Stimulated activated naive CD8-positive, alpha-beta T cell treated with anti-CD3 and anti-CD28 coated beads, Interleukin-15, amount 100 ng/mL, for 72 hours (primary cell): ENCODE data around the gene TANK.
A peak's percentile ranks its signal among the peaks of the same experiment; 100 is the strongest.
"Not testable (repeated sequence)": the region's sequence is repeated elsewhere in the genome, so short reads cannot be mapped to it uniquely, and the experiment has no call there.

Experiments
- ATAC-seq: fragments of 150-1000 bp; cut with Tn5 transposase; 2 replicates; pipeline ENCODE4 v1.10.0; 2021; ENCODE audit warnings: mild to moderate bottlenecking, moderate library complexity
- DNase-seq, 2 donors: peaks; one replicate each; pipeline ENCODE4 v3.0.0; 2021 to 2022
- H3K27ac Mint-ChIP-seq, 2 donors: one replicate each; pipeline ENCODE4 v1.8.0; 2022; ENCODE audit warnings: mild to moderate bottlenecking in 2 of 2, mixed read lengths in 2 of 2, moderate library complexity in 2 of 2
- H3K27me3 Mint-ChIP-seq: one replicate; pipeline ENCODE4 v1.8.0; 2022; ENCODE audit warnings: mixed read lengths
- H3K4me1 Mint-ChIP-seq: one replicate; pipeline ENCODE4 v1.8.0; 2022; ENCODE audit warnings: mild to moderate bottlenecking, mixed read lengths
- H3K4me3 Mint-ChIP-seq, 2 donors: one replicate each; pipeline ENCODE4 v1.8.0; 2022; ENCODE audit warnings: mild to moderate bottlenecking in 2 of 2, mixed read lengths in 2 of 2, moderate library complexity in 1 of 2
- H3K9me3 Mint-ChIP-seq, 2 donors: one replicate each; pipeline ENCODE4 v1.8.0; 2022; ENCODE audit warnings: mixed read lengths in 2 of 2

The TANK gene

DNA sequence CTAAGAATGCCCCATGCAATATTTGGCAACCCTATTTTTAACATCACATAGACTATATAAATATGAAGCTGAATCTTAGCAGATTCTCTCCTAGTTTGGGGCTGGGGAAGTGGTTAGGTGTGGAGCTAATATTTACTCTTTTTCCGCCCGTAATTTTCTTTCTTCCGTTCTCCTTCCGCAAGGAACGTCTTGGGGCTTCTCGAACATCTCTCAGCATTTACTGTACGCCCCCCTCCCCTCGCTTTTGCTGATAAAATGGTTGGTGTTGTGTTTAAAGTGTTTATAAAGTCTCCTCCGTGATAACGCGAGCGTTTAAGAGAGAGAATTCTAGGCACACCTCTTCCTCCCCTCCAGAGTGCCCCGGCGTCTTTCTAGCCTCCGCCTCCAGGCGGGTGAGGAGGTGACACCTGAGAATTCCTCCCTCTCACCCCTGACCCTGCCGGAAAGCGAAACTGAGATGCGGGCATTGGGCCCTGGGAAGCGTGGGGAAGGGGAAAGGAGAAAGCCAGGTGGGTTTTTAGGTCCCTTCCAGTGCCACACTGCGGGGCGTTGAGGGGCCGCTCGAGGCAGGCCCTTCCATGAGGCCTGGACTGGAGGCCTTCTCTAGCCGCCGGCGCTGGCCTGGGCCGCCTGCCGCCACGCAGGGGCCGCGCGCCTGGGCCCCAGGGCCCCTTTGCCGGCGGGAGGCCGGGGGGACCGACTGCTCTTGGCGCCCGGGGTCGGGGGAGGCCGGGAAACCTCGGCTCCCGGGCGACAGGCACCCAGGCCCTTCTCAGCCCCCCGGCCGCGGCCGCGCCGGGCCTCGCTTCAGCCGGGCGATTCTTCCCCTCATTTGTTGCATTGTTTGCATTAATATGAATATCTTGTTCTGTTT lies 84.4 kb downstream of the TANK start:
- H3K27ac Mint-ChIP-seq, result peak overlapping the region; percentile 96 to 99
- H3K27me3 Mint-ChIP-seq, result peaks cover 58% of the 10 kb centered on the region
- DNase-seq (peak; percentile 52 to 81), ATAC-seq (peak; percentile 94)
- not testable (repeated sequence) for H3K9me3 Mint-ChIP-seq
- peak overlapping the region; percentile 84 to 98 for H3K4me3 Mint-ChIP-seq
- peaks cover 37% of the 10 kb centered on the region for H3K4me1 Mint-ChIP-seq

DNA sequence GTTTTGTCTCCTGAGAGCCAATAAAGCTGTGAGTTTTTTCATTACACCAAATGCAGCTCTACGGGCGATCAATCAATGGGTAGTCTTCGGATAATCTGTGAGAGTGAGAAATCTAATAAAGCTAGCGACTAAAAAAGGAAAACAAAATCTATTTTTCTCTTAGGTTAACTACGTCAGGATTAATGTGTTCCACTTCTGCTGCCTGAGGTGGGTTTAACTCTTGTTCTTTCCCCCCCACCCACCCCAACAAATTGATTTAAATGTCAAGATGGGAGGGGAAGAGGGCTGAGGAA lies 85.0 kb downstream of the TANK start:
- DNase-seq (no peak), ATAC-seq (no peak)
- peak overlapping the region; percentile 96 to 99 for H3K27ac Mint-ChIP-seq
- H3K4me1 Mint-ChIP-seq, result peaks cover 37% of the 10 kb centered on the region
- no peaks in the 10 kb centered on the region for H3K9me3 Mint-ChIP-seq
- peak overlapping the region; percentile 84 to 96 for H3K4me3 Mint-ChIP-seq
- H3K27me3 Mint-ChIP-seq, result peaks cover 63% of the 10 kb centered on the region

DNA sequence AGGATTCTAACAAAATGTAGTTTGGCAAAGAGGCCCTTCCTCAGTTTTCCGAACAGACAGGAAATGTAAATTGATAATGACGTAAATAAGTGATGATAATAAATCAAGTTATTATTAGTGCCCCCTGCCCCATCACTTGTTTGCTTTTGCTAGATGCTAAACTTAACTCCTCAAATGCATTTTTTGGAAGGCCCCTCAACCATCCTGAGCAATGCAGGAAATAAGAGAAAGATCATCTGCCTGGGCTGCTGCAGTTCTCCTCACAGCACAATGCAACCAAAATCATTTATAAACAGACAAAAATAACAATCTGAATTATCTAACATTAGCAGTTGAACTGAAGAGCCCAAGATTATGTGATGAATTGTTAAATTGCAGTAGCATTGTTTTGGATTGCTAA lies 85.4 kb downstream of the TANK start:
- Mint-ChIP-seq H3K27me3 (peaks cover 68% of the 10 kb centered on the region), H3K9me3 (no peaks in the 10 kb centered on the region), H3K4me3 (peak overlapping the region; percentile 60 to 96), H3K27ac (peak overlapping the region in 1 of 2 donors; percentile 99), H3K4me1 (peaks cover 37% of the 10 kb centered on the region)
- DNase-seq (no peak), ATAC-seq (no peak)

DNA sequence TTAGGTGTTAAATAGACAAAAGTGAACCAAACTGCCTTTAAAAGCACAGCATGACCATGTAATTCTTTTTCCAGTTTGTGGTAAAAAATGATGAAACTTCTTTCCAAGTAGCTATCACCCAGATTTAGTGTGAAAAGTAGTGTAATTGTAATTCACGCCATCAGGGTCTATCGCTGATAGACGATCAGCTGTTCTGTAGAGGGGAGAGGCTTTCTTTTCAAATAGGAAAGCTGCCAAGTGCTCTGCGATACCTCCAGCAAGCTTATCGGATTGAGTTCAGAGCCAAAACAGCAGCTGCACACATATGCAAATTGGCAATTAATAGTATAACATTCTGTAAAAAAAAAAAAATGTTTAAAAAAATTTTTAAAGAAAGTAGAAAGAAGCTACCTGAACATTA lies 86.1 kb downstream of the TANK start:
- H3K9me3 Mint-ChIP-seq, result no peaks in the 10 kb centered on the region
- H3K27ac Mint-ChIP-seq, result peak overlapping the region in 1 of 2 donors; percentile 99
- peaks cover 68% of the 10 kb centered on the region for H3K27me3 Mint-ChIP-seq
- DNase-seq (no peak), ATAC-seq (no peak)
- peaks cover 37% of the 10 kb centered on the region for H3K4me1 Mint-ChIP-seq
- H3K4me3 Mint-ChIP-seq, result peak overlapping the region; percentile 51 to 60

DNA sequence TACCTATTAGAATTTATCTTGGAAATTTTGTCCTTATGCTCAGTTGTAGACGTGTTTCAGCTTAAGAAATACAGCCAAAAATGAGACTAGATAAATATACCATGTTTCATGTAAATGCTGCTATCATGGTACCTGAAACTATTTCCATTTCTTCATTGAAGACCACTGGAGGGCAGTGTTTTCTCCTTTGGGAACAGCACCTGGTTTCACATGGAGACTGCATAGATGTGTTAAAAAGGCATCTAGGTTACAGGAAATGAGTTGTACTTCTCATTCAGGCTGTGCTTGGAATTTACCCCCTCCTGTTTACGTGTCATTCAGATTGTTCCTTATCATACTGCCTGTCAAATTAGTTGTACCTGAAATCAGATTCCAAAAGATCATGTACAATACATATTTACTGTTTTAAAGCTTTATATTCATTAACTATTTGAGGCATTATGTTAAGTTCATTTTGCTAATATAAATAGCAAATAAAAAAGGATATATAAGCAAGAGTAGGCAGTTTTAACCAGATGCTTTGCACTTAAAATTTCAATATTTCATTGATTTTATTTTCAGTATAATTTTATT lies 90.7 kb downstream of the TANK start:
- peaks cover 10% of the 10 kb centered on the region for H3K4me1 Mint-ChIP-seq
- ATAC-seq (peak; percentile 60), DNase-seq (no peak)
- H3K27ac Mint-ChIP-seq, result no peak overlapping the region
- H3K9me3 Mint-ChIP-seq, result no peaks in the 10 kb centered on the region
- H3K4me3 Mint-ChIP-seq, result no peak overlapping the region
- H3K27me3 Mint-ChIP-seq, result peaks cover 29% of the 10 kb centered on the region

DNA sequence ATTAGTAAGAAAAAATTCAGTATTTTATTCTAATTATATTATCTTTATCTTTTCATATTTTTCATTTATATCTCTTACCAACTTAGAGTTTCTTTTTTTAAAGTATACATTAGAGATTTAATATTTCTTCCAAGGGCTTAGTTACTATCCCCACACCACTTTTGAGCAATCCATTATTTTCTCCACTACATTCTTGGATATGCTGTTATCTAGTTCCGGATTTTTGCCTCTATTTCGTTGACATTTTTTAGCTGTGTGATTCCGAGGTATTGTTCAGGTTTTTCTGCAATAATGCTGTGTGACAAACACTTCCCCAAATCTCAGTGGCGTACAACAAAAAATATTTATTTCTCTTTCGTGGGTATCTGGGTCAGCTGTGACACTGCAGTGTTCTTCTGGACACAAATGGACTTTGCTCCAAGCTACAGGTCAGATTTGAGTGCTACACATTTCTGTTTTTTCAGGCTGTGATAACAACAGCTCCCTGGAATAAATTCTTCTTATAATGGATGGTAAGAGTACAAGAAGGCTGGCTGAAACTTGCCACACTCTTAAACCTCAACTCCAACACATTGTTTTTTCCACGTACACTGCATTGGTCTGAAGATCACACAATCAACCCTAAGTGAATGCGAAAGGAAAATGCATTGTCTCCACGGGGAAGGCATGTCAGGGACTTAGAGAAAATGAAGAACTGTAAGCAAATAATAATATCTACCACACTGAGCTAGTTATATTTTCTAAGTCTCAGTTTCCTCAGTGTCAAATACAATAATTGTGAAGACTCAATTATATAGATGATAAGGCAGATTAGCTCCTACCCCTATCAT lies 97.1 kb downstream of the TANK start:
- Mint-ChIP-seq H3K4me3 (no peak overlapping the region), H3K9me3 (no peaks in the 10 kb centered on the region), H3K27ac (no peak overlapping the region), H3K27me3 (peaks cover 8% of the 10 kb centered on the region), H3K4me1 (no peaks in the 10 kb centered on the region)
- DNase-seq (no peak), ATAC-seq (no peak)

DNA sequence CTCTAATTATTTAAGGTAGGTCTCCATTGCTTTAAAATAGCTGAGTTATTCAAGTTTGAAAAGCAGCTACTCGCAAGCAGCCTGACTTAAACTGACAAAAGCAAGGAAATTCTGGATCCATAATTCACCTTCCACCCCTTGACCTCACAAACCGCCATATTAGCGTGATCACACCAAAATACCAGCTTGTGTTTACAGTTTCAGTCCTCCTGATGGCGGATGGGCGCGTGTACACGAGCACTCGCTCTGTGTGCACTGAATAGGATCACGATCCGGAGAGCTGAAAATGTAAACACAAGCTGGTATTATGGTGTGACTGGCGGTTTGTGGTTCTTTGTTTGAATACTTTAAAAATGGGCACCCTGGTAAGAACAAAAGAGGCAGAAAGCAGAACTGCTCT lies 105.6 kb downstream of the TANK start:
- Mint-ChIP-seq H3K4me1 (no peaks in the 10 kb centered on the region), H3K27ac (no peak overlapping the region), H3K27me3 (peaks cover 3% of the 10 kb centered on the region), H3K9me3 (no peaks in the 10 kb centered on the region), H3K4me3 (no peak overlapping the region)
- ATAC-seq (no peak), DNase-seq (no peak)

DNA sequence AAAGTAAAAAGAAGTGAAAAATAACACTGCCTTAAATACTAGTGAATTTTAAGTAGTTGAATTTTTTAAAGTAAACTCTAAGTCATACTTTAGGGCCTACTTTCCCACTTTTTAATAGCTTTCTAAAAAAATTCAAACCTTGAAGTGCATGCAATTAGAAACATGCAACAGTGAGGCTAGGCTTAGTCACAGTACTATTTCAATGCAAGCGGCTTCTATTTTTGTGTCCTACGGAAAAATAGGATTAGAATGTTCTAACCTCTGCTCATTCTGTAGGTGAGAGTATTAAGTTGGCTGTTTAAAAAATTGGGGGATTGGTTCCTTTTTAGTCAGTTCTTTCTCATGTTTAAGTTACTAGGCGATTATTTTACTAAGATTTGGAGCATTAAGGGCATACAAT lies 108.9 kb downstream of the TANK start:
- H3K27me3 Mint-ChIP-seq, result peaks cover 13% of the 10 kb centered on the region
- H3K4me1 Mint-ChIP-seq, result peaks cover 7% of the 10 kb centered on the region
- H3K27ac Mint-ChIP-seq, result no peak overlapping the region
- ATAC-seq, result no peak
- no peaks in the 10 kb centered on the region for H3K9me3 Mint-ChIP-seq
- DNase-seq, result no peak
- no peak overlapping the region for H3K4me3 Mint-ChIP-seq

DNA sequence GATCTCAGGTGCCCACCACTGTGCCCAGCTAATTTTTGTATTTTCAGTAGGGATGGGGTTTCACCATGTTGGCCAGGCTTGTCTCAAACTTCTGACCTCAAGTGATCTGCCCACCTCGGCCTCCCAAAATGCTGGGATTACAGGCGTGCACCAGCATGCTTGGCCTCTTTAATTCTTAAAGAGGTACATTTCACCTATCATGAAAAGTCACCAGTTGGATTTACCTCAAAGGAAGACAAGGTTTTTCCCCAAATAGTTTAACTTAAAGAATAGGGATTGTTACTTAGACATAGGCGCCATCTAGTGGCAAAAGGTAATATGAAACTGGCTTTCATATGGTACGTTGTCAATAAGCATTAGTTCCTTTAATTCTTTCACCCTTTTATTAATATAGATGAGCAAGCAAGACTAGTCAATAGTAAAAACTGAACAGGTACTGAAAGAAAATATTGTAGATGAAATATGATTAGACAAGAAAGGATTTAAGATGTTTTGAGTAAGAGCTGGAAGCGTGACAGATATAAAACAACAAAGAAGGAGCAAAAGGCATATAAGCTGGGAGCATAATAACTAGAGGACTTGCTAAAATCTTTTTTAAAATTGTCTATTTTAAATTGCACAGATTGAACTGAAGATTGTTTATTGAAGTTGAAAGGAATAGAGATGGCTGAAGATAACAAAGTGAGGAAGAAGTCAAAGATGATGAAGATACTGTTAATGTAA lies 113.0 kb downstream of the TANK start:
- ATAC-seq (peak; percentile 63), DNase-seq (peak in 1 of 2 donors; percentile 30)
- no peaks in the 10 kb centered on the region for H3K9me3 Mint-ChIP-seq
- H3K27ac Mint-ChIP-seq, result no peak overlapping the region
- H3K4me1 Mint-ChIP-seq, result peaks cover 7% of the 10 kb centered on the region
- H3K27me3 Mint-ChIP-seq, result peaks cover 19% of the 10 kb centered on the region
- no peak overlapping the region for H3K4me3 Mint-ChIP-seq

DNA sequence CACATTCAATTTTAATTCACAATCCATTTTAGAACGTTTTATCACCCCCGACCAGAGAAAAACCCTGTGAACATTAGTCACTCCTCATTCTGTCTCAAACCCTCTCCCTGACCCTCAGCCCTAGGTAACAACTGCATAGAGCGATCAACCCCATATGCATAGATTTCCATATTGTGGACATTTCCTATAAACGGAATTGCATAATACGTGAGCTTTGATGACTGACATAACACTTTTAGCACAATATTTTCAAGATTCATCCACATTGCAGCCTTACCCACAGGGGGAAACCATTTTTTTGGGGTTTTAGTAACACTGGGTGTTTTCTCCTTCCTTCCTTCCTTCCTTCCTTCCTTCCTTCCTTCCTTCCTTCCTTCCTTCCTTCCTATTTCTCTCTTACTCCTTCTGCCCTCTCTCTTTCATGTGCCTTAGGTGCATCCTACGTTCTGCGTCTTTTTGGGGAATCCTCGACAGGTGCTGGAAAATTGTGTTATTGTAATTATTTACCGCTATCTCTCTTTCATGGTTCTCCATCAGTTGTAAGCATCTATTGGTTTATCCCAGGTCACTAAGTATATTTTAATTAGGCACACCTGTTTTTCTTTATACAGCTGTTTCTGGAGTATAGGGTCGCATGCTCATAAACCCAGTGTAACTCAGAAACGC lies 118.5 kb downstream of the TANK start:
- not testable (repeated sequence) for H3K4me3 Mint-ChIP-seq, H3K27me3 Mint-ChIP-seq, H3K4me1 Mint-ChIP-seq, ATAC-seq, H3K27ac Mint-ChIP-seq, DNase-seq, H3K9me3 Mint-ChIP-seq

DNA sequence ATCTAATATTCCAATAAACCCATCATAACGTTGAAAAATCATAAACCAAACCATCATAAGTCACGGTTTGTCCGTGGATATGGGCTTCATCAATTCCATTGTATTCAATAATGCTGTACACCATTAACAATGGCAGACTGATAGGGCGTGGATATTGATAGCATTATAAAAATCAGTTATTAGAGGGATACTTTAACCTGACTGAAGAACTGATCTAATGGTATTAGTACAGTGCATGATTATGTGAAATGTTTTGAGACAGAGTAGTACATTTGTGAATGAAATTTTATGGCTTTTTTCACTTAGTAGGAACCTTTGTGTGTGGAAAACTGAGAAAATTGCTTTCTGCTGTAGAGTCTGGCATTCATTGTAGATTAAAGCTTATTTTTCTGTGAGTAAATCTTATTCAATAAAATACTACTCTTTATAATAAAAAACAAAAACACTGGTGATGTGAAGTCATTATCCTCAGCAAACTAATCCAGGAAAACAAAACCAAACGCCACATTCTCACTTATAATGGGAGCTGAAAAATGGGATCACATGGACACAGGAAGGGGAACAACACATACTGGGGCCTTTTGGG lies 119.1 kb downstream of the TANK start:
- not testable (repeated sequence) for H3K27ac Mint-ChIP-seq, H3K9me3 Mint-ChIP-seq, H3K4me3 Mint-ChIP-seq, ATAC-seq, H3K4me1 Mint-ChIP-seq, H3K27me3 Mint-ChIP-seq, DNase-seq

DNA sequence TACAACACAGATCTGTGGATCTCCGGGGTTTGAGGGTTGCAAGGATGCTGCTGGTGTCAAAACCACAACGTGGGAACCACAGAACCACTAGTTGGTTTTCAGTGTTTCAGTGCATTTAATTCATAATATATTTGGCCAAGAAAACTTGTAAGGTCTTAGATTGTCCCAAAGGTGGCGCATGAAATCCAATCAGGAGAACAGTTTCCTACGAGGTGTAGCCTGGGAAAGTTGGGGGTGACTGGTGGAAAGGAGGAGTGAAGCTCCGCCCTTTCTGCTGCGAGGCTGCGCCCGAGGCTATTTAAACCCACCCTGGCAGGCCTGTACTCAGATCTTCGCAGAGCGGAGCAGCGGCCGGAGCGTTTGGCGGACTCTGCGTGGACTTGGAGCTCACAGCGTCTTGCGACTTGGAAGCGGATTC lies 120.7 kb downstream of the TANK start:
- H3K27me3 Mint-ChIP-seq, result peaks cover 17% of the 10 kb centered on the region
- ATAC-seq, H3K27ac Mint-ChIP-seq, H3K9me3 Mint-ChIP-seq, H3K4me3 Mint-ChIP-seq, H3K4me1 Mint-ChIP-seq: not testable (repeated sequence)
- peak; percentile 11 to 44 for DNase-seq

DNA sequence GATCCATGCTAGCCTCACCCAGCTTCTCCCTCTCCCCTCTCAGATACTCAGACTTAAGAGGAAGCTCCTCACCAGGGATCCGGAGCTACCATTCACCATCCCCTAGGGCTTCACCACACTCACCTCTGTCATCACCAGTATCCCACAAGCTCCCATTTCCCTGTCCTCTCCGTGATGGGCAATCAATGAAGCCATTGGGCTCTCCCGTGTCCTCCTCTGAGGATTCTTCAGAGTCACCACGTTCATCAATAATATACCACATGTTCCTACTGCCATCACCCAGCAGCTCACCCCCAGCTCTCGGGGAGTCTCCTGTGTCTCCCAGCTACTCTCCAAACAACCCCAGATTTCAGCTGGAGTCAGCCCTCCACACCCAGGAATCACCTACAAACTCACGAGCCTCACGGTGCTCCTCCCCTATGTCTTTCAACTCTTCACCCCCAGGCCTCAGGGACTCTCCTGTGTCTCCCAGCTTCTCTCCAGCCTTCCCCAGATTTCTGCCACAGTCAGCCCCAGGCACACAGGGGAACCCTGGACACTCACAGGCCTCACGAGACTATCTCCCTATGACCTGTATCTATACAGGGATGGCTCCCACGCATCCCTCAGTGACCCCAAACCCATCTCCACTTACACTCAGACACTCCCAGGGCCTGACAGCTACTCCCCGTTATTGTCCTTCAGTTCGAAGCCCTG lies 121.5 kb downstream of the TANK start:
- not testable (repeated sequence) for H3K4me1 Mint-ChIP-seq, DNase-seq, ATAC-seq, H3K9me3 Mint-ChIP-seq, H3K4me3 Mint-ChIP-seq, H3K27ac Mint-ChIP-seq
- peaks cover 17% of the 10 kb centered on the region for H3K27me3 Mint-ChIP-seq

DNA sequence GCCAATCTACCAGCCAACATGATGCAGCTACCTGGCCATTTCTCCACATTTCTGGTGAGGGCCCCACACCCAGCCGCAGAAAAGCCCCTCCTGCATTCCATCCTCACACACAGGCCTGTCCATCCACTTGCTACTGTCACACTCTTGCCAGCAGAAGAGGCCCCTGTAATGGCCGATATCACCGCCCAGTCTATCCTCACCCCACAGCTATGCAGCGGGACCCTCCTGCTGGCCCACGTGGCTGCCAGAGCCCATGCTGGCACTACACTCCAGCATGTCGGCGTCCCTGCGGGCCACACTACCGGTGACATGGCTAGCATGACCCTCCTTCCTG lies 122.0 kb downstream of the TANK start:
- not testable (repeated sequence) for H3K27ac Mint-ChIP-seq, DNase-seq, H3K4me1 Mint-ChIP-seq, H3K4me3 Mint-ChIP-seq, H3K9me3 Mint-ChIP-seq, ATAC-seq
- H3K27me3 Mint-ChIP-seq, result peaks cover 13% of the 10 kb centered on the region
